Stomach (tissue), 4 donors: ENCODE measurements around the gene ITIH4.

Experiments used
- POLR2AphosphoS5 ChIP-seq, 3 donors: sonication (generic); formaldehyde crosslinking; IDR thresholded peaks; one replicate each; pipeline ENCODE4 v1.6.1; 2016; ENCODE audit warnings: antibody characterized with exemption in 3 of 3
- TF ChIP-seq, protein P1 (sequence below), 7 experiments: fragments of 450-650 bp in 4 of 7; fragments of 200-600 bp in 3 of 7; sonication (generic) in 3 of 7; IDR thresholded peaks; one replicate each; pipeline ENCODE4 v1.5.1; 2016 to 2019; ENCODE audit warnings: antibody characterized with exemption in 7 of 7, control low read depth in 2 of 7, mild to moderate bottlenecking in 1 of 7

DNA sequence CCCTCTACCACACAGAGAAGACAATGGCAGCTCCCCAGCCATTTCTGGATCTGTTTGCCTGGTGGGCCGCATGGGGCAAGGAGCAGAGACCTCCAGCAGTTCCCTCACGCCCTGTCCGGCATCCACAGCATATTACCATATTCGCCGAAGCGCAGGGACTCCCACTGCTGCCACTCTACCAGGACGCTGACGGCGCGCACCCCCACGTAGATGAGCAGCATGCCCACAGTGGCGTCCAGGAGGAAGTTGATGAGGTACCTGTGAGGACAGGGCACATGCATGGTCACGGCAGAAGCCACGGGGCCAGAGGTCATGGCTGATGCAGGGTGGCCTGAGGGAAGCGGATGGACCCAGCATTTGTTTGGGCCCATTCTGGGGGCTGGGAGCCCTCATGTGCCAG is 19.2 kb upstream of the ITIH4 start:
- TF ChIP-seq, protein P1, sequence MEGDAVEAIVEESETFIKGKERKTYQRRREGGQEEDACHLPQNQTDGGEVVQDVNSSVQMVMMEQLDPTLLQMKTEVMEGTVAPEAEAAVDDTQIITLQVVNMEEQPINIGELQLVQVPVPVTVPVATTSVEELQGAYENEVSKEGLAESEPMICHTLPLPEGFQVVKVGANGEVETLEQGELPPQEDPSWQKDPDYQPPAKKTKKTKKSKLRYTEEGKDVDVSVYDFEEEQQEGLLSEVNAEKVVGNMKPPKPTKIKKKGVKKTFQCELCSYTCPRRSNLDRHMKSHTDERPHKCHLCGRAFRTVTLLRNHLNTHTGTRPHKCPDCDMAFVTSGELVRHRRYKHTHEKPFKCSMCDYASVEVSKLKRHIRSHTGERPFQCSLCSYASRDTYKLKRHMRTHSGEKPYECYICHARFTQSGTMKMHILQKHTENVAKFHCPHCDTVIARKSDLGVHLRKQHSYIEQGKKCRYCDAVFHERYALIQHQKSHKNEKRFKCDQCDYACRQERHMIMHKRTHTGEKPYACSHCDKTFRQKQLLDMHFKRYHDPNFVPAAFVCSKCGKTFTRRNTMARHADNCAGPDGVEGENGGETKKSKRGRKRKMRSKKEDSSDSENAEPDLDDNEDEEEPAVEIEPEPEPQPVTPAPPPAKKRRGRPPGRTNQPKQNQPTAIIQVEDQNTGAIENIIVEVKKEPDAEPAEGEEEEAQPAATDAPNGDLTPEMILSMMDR (IDR thresholded peaks at IDR 0.05), result no peak
- no peak for TF ChIP-seq POLR2AphosphoS5 (IDR thresholded peaks at IDR 0.05)
